H1 (cell line): ENCODE measurements around the gene ATG7. TPM values are rescaled to one million over a fixed set of nuclear protein-coding genes. Genes with fewer than 3 reads are reported as not detected.

Experiments used
- CTCF ChIA-PET: fragments of 300-600 bp; sonication (Branson Sonifier 250); formaldehyde crosslinking; loops from one replicate; lab custom pipeline; 2021; ENCODE audit not compliant: partially characterized antibody; lab: Charles Lee
- POLR2A ChIA-PET: fragments of 300-600 bp; sonication (Branson Sonifier 250); formaldehyde crosslinking; loops from one replicate; lab custom pipeline; 2021; ENCODE audit warnings: inconsistent platforms; ENCODE audit not compliant: partially characterized antibody; lab: Charles Lee
- DNase-seq, 2 experiments: peaks; one replicate each; pipeline versions ENCODE4 v3.0.0 to v3.0.0-alpha.2; 2010 to 2022; ENCODE audit warnings: low spot score in 2 of 2, low read depth in 1 of 2, mixed read lengths in 1 of 2
- FAIRE-seq: peaks from 2 replicates; lab custom pipeline; 2011; peaks lifted over from hg19 to GRCh38; lab: Jason Lieb, UNC
- H2AFZ ChIP-seq: 2 replicates; pipeline ENCODE4 v1.8.1; 2012; ENCODE audit warnings: low read length, inconsistent platforms
- H2AK5ac ChIP-seq: 2 replicates; pipeline ENCODE4 v1.6.1; 2013; ENCODE audit warnings: low read depth, low read length
- H2BK120ac ChIP-seq: replicated peaks from 2 replicates; pipeline ENCODE3; 2013; ENCODE audit warnings: low read depth, low read length, inconsistent platforms
- H2BK12ac ChIP-seq: 2 replicates; pipeline ENCODE4 v1.6.1; 2013; ENCODE audit warnings: low read depth, low read length
- H2BK15ac ChIP-seq: 2 replicates; pipeline ENCODE4 v1.6.1; 2013; ENCODE audit warnings: low read length
- H2BK20ac ChIP-seq: 2 replicates; pipeline ENCODE4 v1.6.1; 2013; ENCODE audit warnings: low read length
- H2BK5ac ChIP-seq: 2 replicates; pipeline ENCODE4 v1.6.1; 2013; ENCODE audit warnings: low read depth, low read length
- H3K14ac ChIP-seq: 2 replicates; pipeline ENCODE4 v1.6.1; 2013; ENCODE audit warnings: inconsistent platforms; ENCODE audit not compliant: insufficient read length
- H3K18ac ChIP-seq: 2 replicates; pipeline ENCODE4 v1.6.1; 2013; ENCODE audit warnings: low read length; ENCODE audit errors: extremely low read depth
- H3K23ac ChIP-seq: 2 replicates; pipeline ENCODE4 v1.6.1; 2013; ENCODE audit warnings: inconsistent platforms; ENCODE audit not compliant: insufficient read length
- H3K23me2 ChIP-seq: 2 replicates; pipeline ENCODE4 v1.6.1; 2013; ENCODE audit warnings: low read depth, low read length
- H3K27ac ChIP-seq: 2 replicates; pipeline ENCODE4 v1.6.1; 2011; ENCODE audit warnings: low read depth, low read length, inconsistent platforms
- H3K27me3 ChIP-seq, 4 experiments: replicated peaks in 1 of 4; 1 replicate in 1 of 4; 2 replicates in 3 of 4; pipeline versions ENCODE4 v1.6.1 to v1.8.1; 2011 to 2013; ENCODE audit warnings: low read length in 3 of 4, mild to moderate bottlenecking in 3 of 4, inconsistent platforms in 2 of 4, mixed read lengths in 2 of 4, moderate library complexity in 1 of 4; ENCODE audit not compliant: control insufficient read depth in 3 of 4, insufficient read depth in 3 of 4; ENCODE audit errors: extremely low read depth in 1 of 4
- H3K36me3 ChIP-seq, 4 experiments: 2 replicates each; pipeline versions ENCODE4 v1.6.1 to v1.8.1; 2011 to 2013; ENCODE audit warnings: mild to moderate bottlenecking in 4 of 4, low read length in 3 of 4, moderate library complexity in 2 of 4, control low read depth in 1 of 4, inconsistent platforms in 1 of 4; ENCODE audit not compliant: insufficient read depth in 4 of 4, control insufficient read depth in 2 of 4
- H3K4ac ChIP-seq: replicated peaks from 2 replicates; pipeline ENCODE3; 2013; ENCODE audit warnings: low read length, low read depth, mixed read lengths, inconsistent platforms; ENCODE audit not compliant: insufficient read length
- H3K4me1 ChIP-seq, 4 experiments: replicated peaks in 1 of 4; 1 replicate in 1 of 4; 2 replicates in 3 of 4; pipeline versions ENCODE4 v1.6.1 to v1.8.1; 2011 to 2013; ENCODE audit warnings: low read length in 3 of 4, inconsistent platforms in 2 of 4, mixed read lengths in 1 of 4; ENCODE audit not compliant: insufficient read depth in 4 of 4, control insufficient read depth in 3 of 4
- H3K4me2 ChIP-seq, 2 experiments: 2 replicates each; pipeline versions ENCODE4 v1.6.1 to v1.8.1; 2011 to 2013; ENCODE audit warnings: low read depth in 2 of 2, low read length in 2 of 2, control low read depth in 1 of 2, inconsistent platforms in 1 of 2, mild to moderate bottlenecking in 1 of 2; ENCODE audit not compliant: insufficient read depth in 1 of 2
- H3K4me3 ChIP-seq, 4 experiments: fragments of 200-600, 300-600 bp in 1 of 4; sonication (generic), shearing (Covaris generic), sonication (Bioruptor Twin) in 1 of 4; 2 replicates each; pipeline versions ENCODE4 v1.5.1 to v1.8.1; 2011 to 2016; ENCODE audit warnings: low read length in 4 of 4, low read depth in 3 of 4, control low read depth in 2 of 4, inconsistent platforms in 2 of 4, mild to moderate bottlenecking in 2 of 4, mixed read lengths in 1 of 4, moderate library complexity in 1 of 4; ENCODE audit not compliant: insufficient read depth in 2 of 4; ENCODE audit errors: extremely low read depth in 1 of 4
- H3K56ac ChIP-seq: replicated peaks from 2 replicates; pipeline ENCODE3; 2013; ENCODE audit warnings: low read depth, mild to moderate bottlenecking, mixed read lengths, low read length, inconsistent platforms; ENCODE audit not compliant: insufficient read length
- H3K79me1 ChIP-seq: 2 replicates; pipeline ENCODE4 v1.6.1; 2013; ENCODE audit warnings: low read depth, low read length, control low read depth
- H3K79me2 ChIP-seq, 2 experiments: 2 replicates each; pipeline versions ENCODE4 v1.6.1 to v1.8.1; 2012 to 2013; ENCODE audit warnings: low read length in 2 of 2, mild to moderate bottlenecking in 2 of 2, inconsistent platforms in 1 of 2; ENCODE audit not compliant: insufficient read depth in 2 of 2, control insufficient read depth in 1 of 2
- H3K9ac ChIP-seq, 4 experiments: replicated peaks in 1 of 4; 1 replicate in 1 of 4; 2 replicates in 3 of 4; pipeline versions ENCODE4 v1.6.1 to v1.8.1; 2011 to 2013; ENCODE audit warnings: low read depth in 3 of 4, low read length in 3 of 4, control low read depth in 2 of 4, mild to moderate bottlenecking in 2 of 4, moderate library complexity in 2 of 4, inconsistent platforms in 1 of 4; ENCODE audit errors: extremely low read depth in 1 of 4
- H3K9me3 ChIP-seq, 2 experiments: 2 replicates each; pipeline versions ENCODE4 v1.6.1 to v1.8.1; 2012 to 2013; ENCODE audit warnings: mild to moderate bottlenecking in 2 of 2, moderate library complexity in 2 of 2, control low read depth in 1 of 2, inconsistent platforms in 1 of 2, low read depth in 1 of 2, low read length in 1 of 2, mixed read lengths in 1 of 2; ENCODE audit not compliant: insufficient read depth in 2 of 2
- H4K20me1 ChIP-seq, 2 experiments: replicated peaks in 1 of 2; 2 replicates each; pipeline versions ENCODE3 to v1.8.1; 2011 to 2013; ENCODE audit warnings: inconsistent platforms in 2 of 2, low read length in 2 of 2, mild to moderate bottlenecking in 1 of 2; ENCODE audit not compliant: insufficient read depth in 2 of 2, control insufficient read depth in 1 of 2
- H4K5ac ChIP-seq: 2 replicates; pipeline ENCODE4 v1.6.1; 2013; ENCODE audit warnings: low read length, low read depth, mixed read lengths, inconsistent platforms; ENCODE audit not compliant: insufficient read length
- H4K8ac ChIP-seq: 2 replicates; pipeline ENCODE4 v1.8.0; 2013; ENCODE audit warnings: mild to moderate bottlenecking, moderate library complexity, low read length, inconsistent platforms; ENCODE audit not compliant: insufficient read depth; ENCODE audit errors: extremely low read depth
- H4K91ac ChIP-seq: replicated peaks from 2 replicates; pipeline ENCODE3; 2013; ENCODE audit warnings: low read length, mixed read lengths, inconsistent platforms; ENCODE audit not compliant: insufficient read length
- ATF2 ChIP-seq: IDR thresholded peaks from 2 replicates; pipeline ENCODE4 v1.6.1; 2012; ENCODE audit warnings: low read length, inconsistent platforms
- CEBPB ChIP-seq: IDR thresholded peaks from 2 replicates; pipeline ENCODE4 v1.6.1; 2012; ENCODE audit warnings: low read depth, low read length
- EGR1 ChIP-seq: IDR thresholded peaks from 2 replicates; pipeline ENCODE4 v1.6.1; 2011; ENCODE audit warnings: low read depth, low read length, borderline replicate concordance
- FOSL1 ChIP-seq: IDR thresholded peaks from 2 replicates; pipeline ENCODE4 v1.6.1; 2011; ENCODE audit warnings: mild to moderate bottlenecking, low read depth, low read length, moderate library complexity; ENCODE audit not compliant: insufficient read depth
- POU5F1 ChIP-seq: IDR thresholded peaks from 2 replicates; pipeline ENCODE4 v1.6.1; 2011; ENCODE audit warnings: low read depth, mild to moderate bottlenecking, low read length, moderate library complexity
- RXRA ChIP-seq: IDR thresholded peaks from 2 replicates; pipeline ENCODE4 v1.6.1; 2011; ENCODE audit warnings: low read depth, mild to moderate bottlenecking, low read length, moderate library complexity; ENCODE audit not compliant: insufficient read depth
- SP1 ChIP-seq: IDR thresholded peaks from 2 replicates; pipeline ENCODE4 v1.6.1; 2011; ENCODE audit warnings: low read depth, low read length
- USF2 ChIP-seq: IDR thresholded peaks from 2 replicates; pipeline ENCODE4 v1.6.1; 2011; ENCODE audit warnings: low read length, improper control_type of control experiment
- WGBS, 2 experiments: shearing (Covaris generic) in 1 of 2; methylation state at CpG; one replicate each; pipeline versions ENCODE4 v1.1.6 to v1.1.7; 2013 to 2015; ENCODE audit warnings: low lambda C conversion rate in 2 of 2, mixed read lengths in 2 of 2, inconsistent platforms in 1 of 2, low coverage in 1 of 2, missing lambda C conversion rate in 1 of 2; ENCODE audit not compliant: insufficient replicate concordance in 2 of 2, insufficient coverage in 1 of 2, insufficient read length in 1 of 2; ENCODE audit errors: extremely low coverage in 1 of 2, missing lambda C conversion rate in 1 of 2; 5-methylcytosine and 5-hydroxymethylcytosine counted together
- polyA plus RNA-seq, 7 experiments: library from polyadenylated mRNA; depleted of rRNA in 3 of 7; stranded (reverse) in 5 of 7; unstranded in 2 of 7; fragments of >200 nt in 5 of 7; fragments of 200-250 nt in 2 of 7; gene quantifications; 1 replicate in 5 of 7; 2 replicates in 1 of 7; 4 replicates in 1 of 7; pipeline versions ENCODE4 v1.2.1 to v1.2.3, GENCODE V29; 2011 to 2013; ENCODE audit warnings: missing spikeins in 2 of 7, mixed read lengths in 2 of 7
- total RNA-seq: library from RNA; stranded (reverse); fragmentation: NEBNext Ultra II Directional; extraction: Animal tissue kit (Norgen Biotek cat#: 25700); gene quantifications from 2 replicates; pipeline ENCODE4 v1.2.1, GENCODE V29; 2021

The ATG7 gene
- total and polyA plus RNA-seq, 2 of the 8 experiments (the other 6 are each of a cell fraction or from before 2014, with no cell fraction given) = 15.0 to 19.1 TPM

- no peak for FAIRE-seq
- H2AK5ac ChIP-seq = no peak overlapping the region
Observed at GRCh38 chr3:11547498-11547897, 275.3 kb downstream of the ATG7 start.

More at GRCh38 chr3:11547498-11547897, 275.3 kb downstream of the ATG7 start:
- Histone ChIP-seq H2AFZ (no peak overlapping the region), H3K23me2 (no peaks in the 10 kb centered on the region), H3K4me2 (no peak overlapping the region), H4K91ac (no peak overlapping the region), H2BK5ac (no peak overlapping the region), H3K27ac (no peak overlapping the region), H3K23ac (no peak overlapping the region), H3K4me3 (no peak overlapping the region), H3K9me3 (no peaks in the 10 kb centered on the region; a peak in 1 of 4 replicates), H2BK12ac (no peak overlapping the region), H3K56ac (no peak overlapping the region), H3K14ac (no peak overlapping the region), H3K4ac (no peak overlapping the region), H4K8ac (no peak overlapping the region), H4K5ac (no peak overlapping the region), H4K20me1 (no peaks in the 10 kb centered on the region), H3K4me1 (peaks cover 0 to 4% (median 0%) of the 10 kb centered on the region in 4 experiments; a peak in 2 of 7 replicates), H2BK120ac (no peak overlapping the region), H3K79me2 (no peaks in the 10 kb centered on the region), H3K18ac (no peak overlapping the region), H3K27me3 (no peaks in the 10 kb centered on the region), H2BK20ac (no peak overlapping the region), H2BK15ac (no peak overlapping the region), H3K79me1 (no peaks in the 10 kb centered on the region), H3K36me3 (no peaks in the 10 kb centered on the region), H3K9ac (no peak overlapping the region)
- no peak for DNase-seq
- ChIA-PET CTCF (interaction anchor here (0.7 to 1.4 kb wide), 3 partner anchors 18 to 294 kb away, joined by 3 read pairs; no protein-coding TSS in a partner anchor), POLR2A (no interaction called here)
- TF ChIP-seq EGR1 (no peak), SP1 (no peak), USF2 (no peak), ATF2 (no peak), RXRA (no peak), FOSL1 (no peak), POU5F1 (no peak), CEBPB (no peak)
- 92% methylated on average over 2 of the region's 2 CpGs; no CpG with 5 or more reads in 1 of the 2 experiments for WGBS, 2 experiments
